ENCODE results near the gene OAF.

OAF gene

DNA sequence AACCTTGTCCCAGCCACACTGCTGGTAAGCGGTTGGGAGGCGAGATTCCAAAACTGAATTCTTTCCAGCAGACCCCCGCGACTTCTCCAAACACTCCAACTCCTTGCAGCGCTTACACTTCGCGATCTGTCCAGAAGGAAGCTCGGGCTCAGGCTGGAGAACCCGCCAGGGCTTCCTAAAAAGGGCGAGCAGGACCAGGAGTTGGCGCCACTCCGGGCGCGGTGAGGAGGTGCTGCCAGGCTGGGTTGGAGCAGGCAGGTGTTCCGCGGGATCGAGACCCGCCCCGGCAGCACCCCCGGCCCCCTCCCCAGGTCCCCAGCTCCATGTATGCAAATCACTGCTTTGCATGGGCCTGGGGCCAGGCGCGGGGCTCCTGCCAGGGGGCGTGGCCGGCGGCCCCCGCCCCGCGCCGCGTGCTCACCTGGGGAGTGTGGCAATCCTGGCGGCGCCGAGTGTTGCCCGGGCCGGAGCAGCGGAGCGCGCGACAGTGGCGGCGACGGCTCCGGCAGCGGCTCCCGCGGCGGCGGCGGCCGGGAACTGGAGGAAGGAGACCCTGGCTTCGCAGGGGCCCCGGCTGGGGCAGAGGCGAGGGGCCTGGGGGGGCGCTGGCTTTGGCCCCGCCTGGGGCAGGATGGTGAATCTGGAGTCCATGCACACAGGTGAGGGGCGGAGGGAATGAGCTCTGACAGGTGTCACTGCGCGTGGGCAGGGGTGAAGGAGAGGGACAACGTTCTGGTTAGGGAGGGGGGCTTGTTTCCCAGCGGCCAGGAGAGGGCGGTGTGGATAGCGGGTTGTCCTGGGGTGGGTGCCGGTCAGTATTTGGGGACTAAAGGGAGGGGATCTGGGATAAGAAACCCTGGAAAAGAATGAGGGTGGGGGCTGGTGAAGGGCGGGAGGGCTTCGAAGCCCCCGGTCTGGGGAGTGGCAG lies 29.1 kb downstream of the OAF start, which contains the start of gene POU2F3:
Gene POU2F3, plus strand, starts transcription at position 428 of the 928 bp plus-strand sequence. Its CDS starts 204 bp downstream, at position 632.
- Histone ChIP-seq H2AFZ (ENCODE audit: low read length) (peak within 1 kb of the TSS; percentile 53), H3K4me3 (ENCODE audit: low read length in 2 of 2) (no peak within 1 kb of the TSS), H3K9ac (ENCODE audit: low read depth, low read length, poor library complexity) (no peak within 1 kb of the TSS), H3K79me1 (ENCODE audit: low read depth, low read length) (no peaks in the 10 kb centered on the region), H3K27ac (replicated peaks; ENCODE audit: low read length) (no peak within 1 kb of the TSS), H3K14ac (ENCODE audit: low read length) (peak within 1 kb of the TSS; percentile 4), H2AK5ac (ENCODE audit: low read depth, low read length) (peak within 1 kb of the TSS; percentile 2), H3K18ac (ENCODE audit: low read length) (peak within 1 kb of the TSS; percentile 6), H3K4ac (ENCODE audit: low read length) (no peak within 1 kb of the TSS), H2BK15ac (ENCODE audit: low read length) (no peak within 1 kb of the TSS), H3K9me3 (replicated peaks in 1 of 2; ENCODE audit: control insufficient read depth in 2 of 2, insufficient read depth in 1 of 2, low read depth in 1 of 2, low read length in 2 of 2) (no peaks in the 10 kb centered on the region), H2BK5ac (ENCODE audit: low read length) (no peak within 1 kb of the TSS), H2BK120ac (ENCODE audit: low read depth, low read length) (no peak within 1 kb of the TSS), H3K27me3 (ENCODE audit: control insufficient read depth in 3 of 3, insufficient read depth in 3 of 3, low read depth in 1 of 3, low read length in 3 of 3) (peaks cover 0 to 81% (median 31%) of the 10 kb centered on the region in 3 experiments), H3K36me3 (replicated peaks in 1 of 2; ENCODE audit: control insufficient read depth in 2 of 2, insufficient read depth in 2 of 2, low read length in 2 of 2) (no peaks in the 10 kb centered on the region), H3K4me1 (ENCODE audit: control insufficient read depth in 2 of 2, insufficient read depth in 1 of 2, low read depth in 1 of 2, low read length in 2 of 2) (no peaks in the 10 kb centered on the region), H2BK12ac (ENCODE audit: low read length) (no peak within 1 kb of the TSS), H3K23ac (ENCODE audit: low read depth, low read length, poor library complexity) (no peak within 1 kb of the TSS), H4K8ac (ENCODE audit: low read depth, low read length) (no peak within 1 kb of the TSS), H3K4me2 (ENCODE audit: insufficient read depth, low read length, poor library complexity, severe bottlenecking) (peak within 1 kb of the TSS; percentile 75), H4K91ac (ENCODE audit: low read depth, low read length, poor library complexity) (no peak within 1 kb of the TSS)
- no CpG with 5 or more reads among the region's 66 CpGs for WGBS, 2 donors (ENCODE audit: extremely low coverage in 2 of 2, insufficient read length in 2 of 2, insufficient replicate concordance in 1 of 2)
- DNase-seq (ENCODE audit: low spot score): no peak

GRCh38 chr11:120240866-120241265 lies 30.0 kb downstream of the OAF start:
- H3K4me2 ChIP-seq (ENCODE audit: insufficient read depth, low read length, poor library complexity, severe bottlenecking): no peak overlapping the region

DNA sequence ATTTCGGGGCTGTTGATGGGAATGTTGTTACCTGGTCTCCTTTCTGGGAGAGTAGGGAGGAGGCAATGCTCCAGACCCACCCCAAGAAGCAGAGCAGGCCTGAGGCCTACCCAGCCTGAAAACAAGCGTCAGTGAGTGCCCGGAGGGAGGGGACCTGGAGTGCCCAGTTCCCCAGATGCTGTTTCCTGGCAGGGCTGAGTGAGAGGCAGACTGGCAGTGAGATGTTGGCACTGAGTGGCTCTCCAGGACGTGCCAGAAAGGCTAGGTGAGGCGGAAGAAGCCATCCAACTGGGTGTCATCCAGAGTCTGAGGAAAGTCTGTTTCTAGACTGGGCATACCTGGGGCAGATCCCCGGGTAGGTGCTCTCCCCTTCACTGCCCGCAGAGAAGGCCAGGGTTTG lies 30.4 kb downstream of the OAF start:
- Histone ChIP-seq H2BK120ac (ENCODE audit: low read depth, low read length) (no peak overlapping the region), H3K79me1 (ENCODE audit: low read depth, low read length) (no peaks in the 10 kb centered on the region), H3K4ac (ENCODE audit: low read length) (no peak overlapping the region), H2BK5ac (ENCODE audit: low read length) (no peak overlapping the region), H2AFZ (ENCODE audit: low read length) (no peak overlapping the region), H3K4me2 (ENCODE audit: insufficient read depth, low read length, poor library complexity, severe bottlenecking) (no peak overlapping the region), H3K36me3 (replicated peaks in 1 of 2; ENCODE audit: control insufficient read depth in 2 of 2, insufficient read depth in 2 of 2, low read length in 2 of 2) (no peaks in the 10 kb centered on the region), H3K18ac (ENCODE audit: low read length) (no peak overlapping the region), H3K4me3 (ENCODE audit: low read length in 2 of 2) (no peak overlapping the region), H4K8ac (ENCODE audit: low read depth, low read length) (no peak overlapping the region), H3K9ac (ENCODE audit: low read depth, low read length, poor library complexity) (no peak overlapping the region), H3K23ac (ENCODE audit: low read depth, low read length, poor library complexity) (no peak overlapping the region), H3K27me3 (ENCODE audit: control insufficient read depth in 3 of 3, insufficient read depth in 3 of 3, low read depth in 1 of 3, low read length in 3 of 3) (peaks cover 0 to 93% (median 30%) of the 10 kb centered on the region in 3 experiments), H3K14ac (ENCODE audit: low read length) (no peak overlapping the region), H3K27ac (replicated peaks; ENCODE audit: low read length) (no peak overlapping the region), H2BK15ac (ENCODE audit: low read length) (no peak overlapping the region), H2AK5ac (ENCODE audit: low read depth, low read length) (no peak overlapping the region), H3K9me3 (replicated peaks in 1 of 2; ENCODE audit: control insufficient read depth in 2 of 2, insufficient read depth in 1 of 2, low read depth in 1 of 2, low read length in 2 of 2) (no peaks in the 10 kb centered on the region), H4K91ac (ENCODE audit: low read depth, low read length, poor library complexity) (no peak overlapping the region), H3K4me1 (ENCODE audit: control insufficient read depth in 2 of 2, insufficient read depth in 1 of 2, low read depth in 1 of 2, low read length in 2 of 2) (no peaks in the 10 kb centered on the region), H2BK12ac (ENCODE audit: low read length) (no peak overlapping the region)
- WGBS, 2 donors (ENCODE audit: extremely low coverage in 2 of 2, insufficient read length in 2 of 2, insufficient replicate concordance in 1 of 2): no CpG with 5 or more reads among the region's 7 CpGs
- DNase-seq (ENCODE audit: low spot score): no peak

More at GRCh38 chr11:120240866-120241265, 30.0 kb downstream of the OAF start:
- no peak overlapping the region for H4K91ac ChIP-seq (ENCODE audit: low read depth, low read length, poor library complexity)
- H3K4me1 ChIP-seq (ENCODE audit: control insufficient read depth in 2 of 2, insufficient read depth in 1 of 2, low read depth in 1 of 2, low read length in 2 of 2): no peaks in the 10 kb centered on the region
- peaks cover 0 to 89% (median 30%) of the 10 kb centered on the region in 3 experiments for H3K27me3 ChIP-seq (ENCODE audit: control insufficient read depth in 3 of 3, insufficient read depth in 3 of 3, low read depth in 1 of 3, low read length in 3 of 3)
- no CpG with 5 or more reads among the region's 2 CpGs for WGBS, 2 donors (ENCODE audit: extremely low coverage in 2 of 2, insufficient read length in 2 of 2, insufficient replicate concordance in 1 of 2)
- H3K9ac ChIP-seq (ENCODE audit: low read depth, low read length, poor library complexity): no peak overlapping the region
- no peak overlapping the region for H3K18ac ChIP-seq (ENCODE audit: low read length)
- no peak overlapping the region for H2AFZ ChIP-seq (ENCODE audit: low read length)
- H2BK15ac ChIP-seq (ENCODE audit: low read length): no peak overlapping the region
- H3K27ac ChIP-seq (replicated peaks; ENCODE audit: low read length): no peak overlapping the region
- H3K4ac ChIP-seq (ENCODE audit: low read length): no peak overlapping the region
- no peaks in the 10 kb centered on the region for H3K36me3 ChIP-seq (replicated peaks in 1 of 2; ENCODE audit: control insufficient read depth in 2 of 2, insufficient read depth in 2 of 2, low read length in 2 of 2)
- DNase-seq (ENCODE audit: low spot score): no peak
- H2AK5ac ChIP-seq (ENCODE audit: low read depth, low read length): no peak overlapping the region
- H2BK12ac ChIP-seq (ENCODE audit: low read length): no peak overlapping the region
- no peak overlapping the region for H4K8ac ChIP-seq (ENCODE audit: low read depth, low read length)
- no peak overlapping the region for H2BK5ac ChIP-seq (ENCODE audit: low read length)
- H3K79me1 ChIP-seq (ENCODE audit: low read depth, low read length): no peaks in the 10 kb centered on the region
- H3K4me3 ChIP-seq (ENCODE audit: low read length in 2 of 2): no peak overlapping the region
- no peak overlapping the region for H2BK120ac ChIP-seq (ENCODE audit: low read depth, low read length)
- H3K14ac ChIP-seq (ENCODE audit: low read length): no peak overlapping the region
- H3K23ac ChIP-seq (ENCODE audit: low read depth, low read length, poor library complexity): no peak overlapping the region
- no peaks in the 10 kb centered on the region for H3K9me3 ChIP-seq (replicated peaks in 1 of 2; ENCODE audit: control insufficient read depth in 2 of 2, insufficient read depth in 1 of 2, low read depth in 1 of 2, low read length in 2 of 2)

DNA sequence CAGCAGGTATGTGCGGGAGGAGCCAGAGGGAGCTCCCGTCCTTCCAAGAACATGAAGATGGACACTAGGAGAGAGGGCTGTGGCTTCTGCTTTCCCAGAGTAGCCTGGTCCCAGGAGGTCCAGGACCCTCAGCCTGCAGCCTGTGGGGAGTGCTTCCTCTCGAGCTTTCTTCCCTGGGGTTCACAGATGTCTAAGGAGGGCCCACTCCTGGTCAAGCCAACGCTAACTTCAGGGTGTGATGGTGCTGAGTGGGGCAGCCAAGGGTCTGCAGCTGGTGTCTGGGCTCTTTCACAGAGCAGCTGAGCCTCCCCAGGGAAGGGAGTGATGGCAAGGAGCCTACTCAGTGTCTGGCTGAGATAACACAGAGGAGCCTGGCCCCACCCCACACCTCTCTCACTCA lies 32.4 kb downstream of the OAF start:
- no peak overlapping the region for H3K9ac ChIP-seq (ENCODE audit: low read depth, low read length, poor library complexity)
- H3K23ac ChIP-seq (ENCODE audit: low read depth, low read length, poor library complexity): no peak overlapping the region
- H2BK15ac ChIP-seq (ENCODE audit: low read length): no peak overlapping the region
- no peak for DNase-seq (ENCODE audit: low spot score)
- no peaks in the 10 kb centered on the region for H3K79me1 ChIP-seq (ENCODE audit: low read depth, low read length)
- no peak overlapping the region for H2BK120ac ChIP-seq (ENCODE audit: low read depth, low read length)
- H3K4me3 ChIP-seq (ENCODE audit: low read length in 2 of 2): no peak overlapping the region
- no peak overlapping the region for H4K8ac ChIP-seq (ENCODE audit: low read depth, low read length)
- no peaks in the 10 kb centered on the region for H3K4me1 ChIP-seq (ENCODE audit: control insufficient read depth in 2 of 2, insufficient read depth in 1 of 2, low read depth in 1 of 2, low read length in 2 of 2)
- H3K14ac ChIP-seq (ENCODE audit: low read length): no peak overlapping the region
- H3K4me2 ChIP-seq (ENCODE audit: insufficient read depth, low read length, poor library complexity, severe bottlenecking): no peak overlapping the region
- no peak overlapping the region for H2BK12ac ChIP-seq (ENCODE audit: low read length)
- H2AK5ac ChIP-seq (ENCODE audit: low read depth, low read length): no peak overlapping the region
- H3K36me3 ChIP-seq (replicated peaks in 1 of 2; ENCODE audit: control insufficient read depth in 2 of 2, insufficient read depth in 2 of 2, low read length in 2 of 2): no peaks in the 10 kb centered on the region
- no peak overlapping the region for H4K91ac ChIP-seq (ENCODE audit: low read depth, low read length, poor library complexity)
- no CpG with 5 or more reads among the region's 4 CpGs for WGBS, 2 donors (ENCODE audit: extremely low coverage in 2 of 2, insufficient read length in 2 of 2, insufficient replicate concordance in 1 of 2)
- no peak overlapping the region for H3K4ac ChIP-seq (ENCODE audit: low read length)
- no peak overlapping the region for H3K27ac ChIP-seq (replicated peaks; ENCODE audit: low read length)
- H3K27me3 ChIP-seq (ENCODE audit: control insufficient read depth in 3 of 3, insufficient read depth in 3 of 3, low read depth in 1 of 3, low read length in 3 of 3): peaks cover 0 to 96% (median 28%) of the 10 kb centered on the region in 3 experiments
- H2BK5ac ChIP-seq (ENCODE audit: low read length): no peak overlapping the region
- no peak overlapping the region for H3K18ac ChIP-seq (ENCODE audit: low read length)
- no peaks in the 10 kb centered on the region for H3K9me3 ChIP-seq (replicated peaks in 1 of 2; ENCODE audit: control insufficient read depth in 2 of 2, insufficient read depth in 1 of 2, low read depth in 1 of 2, low read length in 2 of 2)
- no peak overlapping the region for H2AFZ ChIP-seq (ENCODE audit: low read length)
